ENCODE measurements around the gene MED13. TPM values are rescaled to one million over a fixed set of nuclear protein-coding genes. Genes with fewer than 3 reads are reported as not detected.

Gene MED13
- total RNA-seq, 2 donors from 2014 or later = 61.9 to 77.5 TPM

- H3K9me3 ChIP-seq = no peaks in the 10 kb centered on the region
- intact Hi-C loops (cut with DNase I) = no loop called here
- TF ChIP-seq, protein P1, sequence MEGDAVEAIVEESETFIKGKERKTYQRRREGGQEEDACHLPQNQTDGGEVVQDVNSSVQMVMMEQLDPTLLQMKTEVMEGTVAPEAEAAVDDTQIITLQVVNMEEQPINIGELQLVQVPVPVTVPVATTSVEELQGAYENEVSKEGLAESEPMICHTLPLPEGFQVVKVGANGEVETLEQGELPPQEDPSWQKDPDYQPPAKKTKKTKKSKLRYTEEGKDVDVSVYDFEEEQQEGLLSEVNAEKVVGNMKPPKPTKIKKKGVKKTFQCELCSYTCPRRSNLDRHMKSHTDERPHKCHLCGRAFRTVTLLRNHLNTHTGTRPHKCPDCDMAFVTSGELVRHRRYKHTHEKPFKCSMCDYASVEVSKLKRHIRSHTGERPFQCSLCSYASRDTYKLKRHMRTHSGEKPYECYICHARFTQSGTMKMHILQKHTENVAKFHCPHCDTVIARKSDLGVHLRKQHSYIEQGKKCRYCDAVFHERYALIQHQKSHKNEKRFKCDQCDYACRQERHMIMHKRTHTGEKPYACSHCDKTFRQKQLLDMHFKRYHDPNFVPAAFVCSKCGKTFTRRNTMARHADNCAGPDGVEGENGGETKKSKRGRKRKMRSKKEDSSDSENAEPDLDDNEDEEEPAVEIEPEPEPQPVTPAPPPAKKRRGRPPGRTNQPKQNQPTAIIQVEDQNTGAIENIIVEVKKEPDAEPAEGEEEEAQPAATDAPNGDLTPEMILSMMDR (IDR thresholded peaks at IDR 0.05) = no peak
These were observed 117.6 kb downstream of the MED13 start for GRCh38 chr17:61947367-61948078.

GRCh38 chr17:61946359-61946758, 118.7 kb downstream of the MED13 start:
- no peaks in the 10 kb centered on the region for H3K4me1 ChIP-seq
- no peak overlapping the region for H3K4me3 ChIP-seq
- H3K27ac ChIP-seq = no peak overlapping the region
- no peak for DNase-seq
- TF ChIP-seq, protein P1 (IDR thresholded peaks at IDR 0.05) = no peak
- peaks cover 5% of the 10 kb centered on the region for H3K36me3 ChIP-seq
- no peaks in the 10 kb centered on the region for H3K27me3 ChIP-seq
- H3K9me3 ChIP-seq = no peaks in the 10 kb centered on the region
- intact Hi-C loops (cut with DNase I) = no loop called here
- H3K9ac ChIP-seq (ENCODE audit: low read depth in 2 of 2, low read length in 2 of 2) = no peak overlapping the region

More at GRCh38 chr17:61947367-61948078, 117.6 kb downstream of the MED13 start:
- no peak overlapping the region for H3K4me3 ChIP-seq
- H3K27me3 ChIP-seq = no peaks in the 10 kb centered on the region
- H3K27ac ChIP-seq = no peak overlapping the region
- no peak overlapping the region for H3K9ac ChIP-seq (ENCODE audit: low read depth in 2 of 2, low read length in 2 of 2)
- peaks cover 10% of the 10 kb centered on the region for H3K36me3 ChIP-seq
- no peaks in the 10 kb centered on the region for H3K4me1 ChIP-seq
- DNase-seq = no peak

GRCh38 chr17:61943117-61943516, 122.0 kb downstream of the MED13 start:
- Histone ChIP-seq H3K27ac (no peak overlapping the region), H3K9ac (ENCODE audit: low read depth in 2 of 2, low read length in 2 of 2) (no peak overlapping the region), H3K36me3 (no peaks in the 10 kb centered on the region), H3K27me3 (no peaks in the 10 kb centered on the region), H3K4me3 (no peak overlapping the region), H3K4me1 (no peaks in the 10 kb centered on the region), H3K9me3 (no peaks in the 10 kb centered on the region)
- intact Hi-C loops (cut with DNase I) = no loop called here
- no peak for DNase-seq
- TF ChIP-seq, protein P1 (IDR thresholded peaks at IDR 0.05) = no peak

DNA sequence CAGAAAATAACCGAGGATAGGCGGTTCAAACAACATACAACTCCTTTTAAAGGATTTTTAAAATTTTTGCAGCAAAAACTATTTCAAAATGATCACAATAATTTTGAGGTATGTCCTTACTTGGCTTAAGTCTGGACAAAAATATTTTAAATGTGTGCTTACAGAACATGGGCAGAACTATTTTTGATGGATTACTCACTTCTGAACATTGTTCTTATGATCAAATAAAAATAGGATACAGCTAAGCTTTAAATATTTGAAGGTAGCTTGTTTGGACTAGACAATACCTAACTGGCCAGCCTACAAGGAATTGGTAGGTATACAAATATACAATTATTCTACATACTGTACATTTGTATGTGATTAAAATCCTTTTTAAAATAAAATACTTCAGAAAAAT, 123.0 kb downstream of the MED13 start:
- H3K36me3 ChIP-seq = no peaks in the 10 kb centered on the region
- intact Hi-C loops (cut with DNase I) = no loop called here

GRCh38 chr17:61928101-61928436, 137.0 kb downstream of the MED13 start:
- Histone ChIP-seq H3K9me3 (no peaks in the 10 kb centered on the region), H3K27ac (peak overlapping the region; percentile 83), H3K4me1 (peaks cover 7% of the 10 kb centered on the region), H3K4me3 (peak overlapping the region; percentile 75), H3K9ac (ENCODE audit: low read depth in 2 of 2, low read length in 2 of 2) (peak overlapping the region in 1 of 2 donors; percentile 97), H3K27me3 (no peaks in the 10 kb centered on the region), H3K36me3 (no peaks in the 10 kb centered on the region)
- DNase-seq = no peak
- intact Hi-C loops (cut with DNase I) = no loop called here
- TF ChIP-seq, protein P1 (IDR thresholded peaks at IDR 0.05) = no peak

More for the DNA sequence above, 123.0 kb downstream of the MED13 start:
- H3K9me3 ChIP-seq = no peaks in the 10 kb centered on the region
- no peak overlapping the region for H3K9ac ChIP-seq (ENCODE audit: low read depth in 2 of 2, low read length in 2 of 2)
- no peak overlapping the region for H3K4me3 ChIP-seq
- no peak overlapping the region for H3K27ac ChIP-seq
- H3K4me1 ChIP-seq = no peaks in the 10 kb centered on the region
- TF ChIP-seq, protein P1 (IDR thresholded peaks at IDR 0.05) = no peak
- no peaks in the 10 kb centered on the region for H3K27me3 ChIP-seq
- no peak for DNase-seq
